HG03442 (cell line): ENCODE measurements around the gene ZP4.

Experiments
- ATAC-seq: cut with Tn5 transposase; IDR thresholded peaks from one replicate; pipeline ENCODE4 v1.9.1; 2021; ENCODE audit warnings: mild to moderate bottlenecking, moderate library complexity; ENCODE audit not compliant: unreplicated experiment

Gene ZP4

GRCh38 chr1:237890822-237891221 is at the start of gene ZP4:
Gene ZP4, minus strand, starts transcription at chr1:237890922. Its CDS starts 287 bp downstream, at chr1:237890635.
- no peak for ATAC-seq

- ATAC-seq = no peak
These were observed 47.8 kb upstream of the ZP4 start for GRCh38 chr1:237938553-237938952.

- no peak for ATAC-seq
These were observed 47.3 kb upstream of the ZP4 start for GRCh38 chr1:237938068-237938467.

- no peak for ATAC-seq
These were observed 42.1 kb upstream of the ZP4 start for GRCh38 chr1:237932816-237933215.

DNA sequence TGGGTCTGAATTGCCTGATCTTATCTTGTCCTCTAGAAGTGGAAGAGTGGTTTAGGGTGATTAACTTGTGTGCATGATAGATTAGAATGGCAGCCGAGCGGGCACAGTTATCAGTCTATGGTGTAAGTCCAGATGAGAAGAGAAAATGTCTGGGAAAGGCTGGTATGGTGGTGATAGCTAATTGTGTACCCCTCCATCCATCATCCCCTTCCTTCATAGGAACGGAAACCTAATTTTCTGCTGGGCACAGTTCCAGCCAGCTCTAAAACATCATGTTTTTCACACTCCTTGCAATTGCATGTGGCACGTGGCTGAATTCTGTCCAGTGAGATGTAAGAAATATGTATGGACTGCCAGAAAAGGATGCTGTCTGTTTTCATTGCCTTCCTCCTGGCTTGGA is 40.9 kb upstream of the ZP4 start:
- ATAC-seq = no peak

DNA sequence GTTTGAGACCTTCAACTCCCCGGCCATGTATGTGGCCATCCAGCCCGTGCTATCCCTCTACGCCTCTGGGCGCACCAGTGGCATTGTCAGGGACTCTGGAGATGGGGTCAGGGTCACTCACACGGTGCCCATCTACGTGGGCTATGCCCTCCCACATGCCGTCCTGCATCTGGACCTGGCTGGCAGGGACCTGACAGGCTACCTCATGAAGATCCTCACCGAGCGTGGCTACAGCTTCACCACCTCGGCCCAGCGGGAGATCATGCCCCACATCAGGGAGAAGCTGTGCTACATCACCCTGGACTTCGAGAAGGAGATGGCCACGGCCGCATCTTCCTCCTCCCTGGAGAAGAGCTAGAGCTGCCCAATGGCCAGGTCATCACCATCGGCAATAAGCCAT is 36.5 kb upstream of the ZP4 start:
- no peak for ATAC-seq

DNA sequence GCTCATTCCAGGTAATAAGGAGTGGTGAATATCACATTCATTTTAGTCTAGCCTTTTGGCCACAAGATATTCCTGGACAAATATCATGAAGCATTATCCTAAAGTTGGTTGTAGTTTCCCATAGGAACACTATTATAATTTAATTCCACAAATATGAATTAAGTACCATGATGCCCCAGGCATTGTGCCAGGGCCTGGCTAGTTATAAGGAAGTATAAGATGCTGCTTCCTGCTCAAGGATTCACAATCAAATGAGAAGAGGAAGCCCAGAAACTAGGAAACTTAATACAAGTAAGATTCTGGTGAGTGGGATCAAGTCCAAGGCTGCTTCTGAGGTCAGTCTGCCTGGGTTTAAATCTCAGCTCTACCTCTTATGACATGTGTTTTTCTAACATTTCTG is 30.6 kb upstream of the ZP4 start:
- no peak for ATAC-seq

GRCh38 chr1:237913345-237913744 is 22.6 kb upstream of the ZP4 start:
- no peak for ATAC-seq

DNA sequence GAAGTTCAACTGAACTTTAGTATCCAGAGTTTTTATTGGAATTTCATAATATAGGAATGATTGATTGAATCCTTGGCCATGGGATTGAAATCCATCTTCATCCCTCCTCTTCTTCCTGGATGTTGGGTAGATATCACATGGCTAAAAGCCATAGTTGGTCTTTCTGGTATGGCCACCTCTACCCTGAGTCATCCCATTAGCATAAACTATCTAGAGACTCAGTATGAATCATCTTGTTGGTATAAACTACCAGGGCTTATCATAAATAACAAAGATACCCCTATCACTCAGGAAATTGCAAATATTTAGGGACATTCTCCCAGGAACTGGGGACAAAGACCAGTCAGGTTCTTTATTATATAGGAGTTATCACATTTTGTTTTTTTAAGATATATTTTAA is 21.2 kb upstream of the ZP4 start:
- no peak for ATAC-seq

DNA sequence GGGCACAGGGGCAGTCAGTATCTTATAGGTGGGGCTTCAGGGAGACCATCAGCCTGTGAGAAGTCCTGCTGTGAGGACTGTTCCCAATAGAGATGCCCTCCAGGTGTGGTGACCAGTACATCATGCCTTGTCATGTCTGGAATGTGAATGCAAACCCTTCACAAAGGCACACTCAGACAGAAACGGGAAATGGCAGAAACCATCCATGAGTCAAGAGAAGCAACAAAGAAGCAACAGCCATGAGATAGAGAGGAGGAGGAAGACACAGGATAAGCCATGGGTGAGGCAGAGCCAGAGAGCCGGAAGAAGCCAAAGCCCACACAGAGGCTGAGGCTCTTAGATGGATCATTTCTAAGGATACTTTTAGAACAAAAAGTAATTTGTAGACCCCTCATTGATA is 20.1 kb upstream of the ZP4 start:
- ATAC-seq = no peak

DNA sequence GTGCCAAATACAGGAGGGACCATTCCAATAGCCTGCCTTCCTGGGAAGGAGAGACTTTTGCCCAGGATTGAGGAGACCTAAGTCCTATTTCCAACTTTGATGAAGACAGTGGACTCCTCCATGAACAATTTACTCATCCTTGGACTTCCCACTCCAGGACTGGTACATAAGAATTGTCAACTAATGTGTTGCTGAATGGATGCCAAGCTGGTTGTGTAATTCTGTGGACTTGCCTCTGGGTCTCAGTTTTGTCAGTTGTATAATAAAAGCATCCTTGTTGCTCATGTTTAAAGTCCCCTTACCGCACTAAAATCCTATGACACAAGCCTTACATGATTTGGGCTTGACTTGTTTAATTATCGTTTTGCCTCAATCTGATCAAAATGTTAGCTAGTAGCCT is 13.2 kb upstream of the ZP4 start:
- no peak for ATAC-seq

DNA sequence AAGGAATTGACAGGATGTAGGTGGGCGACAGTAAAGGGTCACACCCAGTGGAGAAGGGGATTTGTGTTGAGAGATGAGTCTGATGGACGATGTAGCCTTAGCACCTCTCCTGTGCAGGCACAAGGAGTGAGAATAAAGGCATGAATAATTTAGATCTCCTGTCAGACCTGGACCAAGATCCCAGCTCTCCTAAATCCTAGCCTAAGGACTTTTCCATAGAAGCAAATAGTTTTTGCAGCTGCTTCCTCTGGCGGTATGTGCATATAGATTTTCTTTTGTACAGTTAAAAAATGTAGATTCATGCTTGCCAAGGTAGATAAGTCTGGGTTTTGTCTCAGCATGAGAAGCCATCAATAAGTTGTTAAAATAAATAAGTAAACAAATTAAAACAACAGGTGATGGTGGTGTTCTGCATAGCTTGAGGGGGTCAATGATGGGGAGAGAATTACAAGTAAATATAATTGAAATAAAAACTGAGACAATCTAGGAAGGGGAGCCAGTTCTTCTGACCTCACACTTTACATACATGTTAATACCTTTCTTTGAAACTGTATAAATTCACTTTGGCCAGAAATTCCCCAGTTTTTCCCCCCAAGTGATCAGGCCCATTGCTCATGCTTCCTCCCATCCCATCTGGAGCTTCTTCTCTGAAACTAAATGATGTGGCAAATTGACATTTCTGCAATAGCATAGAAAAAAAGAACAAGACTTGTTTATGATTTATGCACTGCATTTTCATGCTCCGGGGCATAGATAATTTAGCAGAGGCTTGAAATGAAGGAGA is 12.4 kb upstream of the ZP4 start:
- ATAC-seq = no peak

DNA sequence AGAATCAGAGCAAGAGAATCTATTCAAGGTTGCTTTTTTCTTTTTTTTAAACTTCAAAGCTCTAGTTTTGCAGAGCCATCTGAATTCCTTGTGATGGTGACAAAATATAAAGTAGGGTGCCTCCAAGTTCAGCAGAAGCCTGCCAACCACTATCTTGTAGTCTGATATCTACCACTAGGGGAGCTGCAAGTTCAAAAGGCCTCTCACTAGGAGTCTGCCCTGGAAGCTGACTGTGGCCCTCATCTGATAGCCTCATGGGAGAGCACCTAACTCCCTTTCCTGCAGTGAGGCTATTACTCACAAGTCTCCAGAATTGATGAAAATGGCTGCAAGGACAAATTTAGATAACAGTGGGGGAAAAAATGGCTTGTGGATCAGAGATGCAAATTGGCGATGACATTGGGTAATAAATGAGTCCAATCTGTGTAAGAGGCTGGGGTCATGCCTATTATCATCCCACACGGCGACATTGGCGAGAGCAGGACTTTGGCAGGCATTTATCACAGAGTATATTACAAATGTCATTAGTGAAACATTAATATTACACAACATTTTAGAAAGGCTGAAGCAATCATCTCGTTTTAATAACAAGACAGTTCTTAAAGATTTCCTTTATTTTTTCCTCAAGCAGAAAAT is 10.7 kb upstream of the ZP4 start:
- peak; percentile 60 for ATAC-seq

DNA sequence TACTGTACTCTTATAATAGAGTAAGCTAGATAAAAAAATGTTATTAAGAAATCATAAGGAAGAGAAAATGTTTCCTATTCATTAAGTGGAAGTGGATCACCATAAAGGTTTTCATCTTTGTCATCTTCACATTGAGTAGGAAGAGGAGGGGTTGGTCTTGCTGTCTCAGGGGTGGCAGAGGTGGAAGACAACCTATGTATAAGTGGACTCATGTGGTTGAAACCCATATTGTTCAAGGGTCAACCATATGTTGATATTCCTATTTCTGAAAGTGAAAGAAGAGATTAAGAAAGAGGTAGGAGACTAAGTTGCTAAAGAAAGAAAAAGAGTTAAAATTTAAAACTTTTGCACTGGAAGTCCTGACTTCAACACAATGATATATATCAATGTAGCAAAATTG is 4.9 kb upstream of the ZP4 start:
- no peak for ATAC-seq

DNA sequence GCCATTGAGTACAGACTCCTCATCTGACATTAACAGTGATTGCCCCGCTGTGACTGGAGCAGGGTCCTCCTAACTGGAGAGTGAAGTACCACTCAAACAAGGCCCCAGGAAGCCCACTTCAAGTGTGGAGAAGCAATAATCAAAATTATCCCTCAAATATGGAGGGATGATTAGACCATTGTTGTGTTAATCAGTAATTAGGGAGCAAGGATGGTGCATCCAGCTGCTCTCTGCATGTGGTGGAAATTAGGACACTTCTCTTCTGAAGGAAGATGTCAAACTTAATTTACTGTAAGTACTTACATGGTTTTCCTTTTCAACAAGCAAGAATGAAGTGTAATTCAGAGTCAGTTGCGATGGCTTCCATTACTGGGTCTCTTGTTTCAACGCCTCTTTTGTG is 3.4 kb upstream of the ZP4 start:
- no peak for ATAC-seq

DNA sequence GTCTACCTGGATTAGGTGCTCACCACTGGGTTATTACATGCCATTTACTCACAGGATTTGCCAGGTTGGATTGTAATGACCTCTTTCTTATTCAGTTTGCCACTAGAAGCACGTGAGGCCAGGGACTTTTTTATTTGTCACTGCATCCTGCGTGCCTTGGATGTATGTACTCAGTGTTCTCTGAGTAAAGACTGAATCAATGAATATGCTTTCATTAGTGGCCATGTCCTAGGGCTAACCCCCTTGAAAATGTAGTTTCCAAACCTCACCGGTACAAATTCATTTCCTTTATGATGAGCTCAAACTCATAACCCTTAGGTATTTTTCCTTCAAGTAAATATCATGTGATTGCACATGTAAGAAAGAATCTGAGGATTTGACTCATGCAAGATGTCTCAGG is 1.3 kb upstream of the ZP4 start:
- ATAC-seq = no peak

DNA sequence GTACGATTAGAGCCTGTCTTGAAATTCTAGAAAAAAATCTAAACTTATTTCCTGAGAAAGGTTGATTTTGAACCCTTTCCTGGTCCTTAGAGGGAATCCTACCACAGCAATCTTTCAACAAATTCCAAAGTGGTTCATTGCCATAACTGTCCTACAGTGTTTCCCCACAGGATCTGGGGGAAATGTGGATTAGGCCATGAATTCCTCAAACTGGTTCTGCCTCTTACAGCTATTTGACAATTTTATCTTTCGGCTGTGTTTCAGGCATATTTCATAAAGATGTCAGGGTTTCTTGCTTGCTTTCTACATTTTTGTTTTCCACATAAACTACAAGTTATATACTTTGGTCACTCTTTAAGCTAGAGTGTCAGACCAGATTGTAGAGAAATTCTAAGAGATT is 544 bp upstream of the ZP4 start:
- ATAC-seq = no peak

GRCh38 chr1:237890416-237890815 is 306 bp downstream of the ZP4 start:
- no peak for ATAC-seq

- ATAC-seq = no peak
These were observed 2.6 kb downstream of the ZP4 start for GRCh38 chr1:237888143-237888542.

GRCh38 chr1:237887542-237887941 is 3.2 kb downstream of the ZP4 start:
- no peak for ATAC-seq

GRCh38 chr1:237884237-237884636 is 6.5 kb downstream of the ZP4 start:
- no peak for ATAC-seq

DNA sequence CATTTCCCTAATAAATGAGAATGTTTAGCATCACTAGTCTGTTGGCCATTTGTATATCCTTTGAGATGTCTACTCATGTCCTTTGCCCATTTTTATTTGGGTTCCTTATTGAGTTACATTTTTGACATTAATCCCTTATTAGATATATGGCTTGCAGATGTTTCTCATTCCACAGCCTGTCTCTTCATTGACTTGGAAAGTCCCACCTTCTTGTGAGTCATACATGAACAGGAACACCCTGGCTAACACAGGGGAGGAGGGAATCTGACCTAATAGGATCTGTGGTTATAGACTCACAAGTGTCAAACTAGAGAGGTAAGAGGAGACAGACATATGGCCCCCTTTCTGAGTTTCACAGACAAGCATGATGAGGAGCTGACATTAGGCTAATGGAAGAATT is 11.5 kb downstream of the ZP4 start:
- ATAC-seq = no peak

GRCh38 chr1:237878406-237878805 is 12.3 kb downstream of the ZP4 start:
- ATAC-seq = no peak
